ENCODE results near the gene TTBK2.

GRCh38 chr15:42694398-42694797 is 226.2 kb downstream of the TTBK2 start:
- TF ChIP-seq, protein P1, sequence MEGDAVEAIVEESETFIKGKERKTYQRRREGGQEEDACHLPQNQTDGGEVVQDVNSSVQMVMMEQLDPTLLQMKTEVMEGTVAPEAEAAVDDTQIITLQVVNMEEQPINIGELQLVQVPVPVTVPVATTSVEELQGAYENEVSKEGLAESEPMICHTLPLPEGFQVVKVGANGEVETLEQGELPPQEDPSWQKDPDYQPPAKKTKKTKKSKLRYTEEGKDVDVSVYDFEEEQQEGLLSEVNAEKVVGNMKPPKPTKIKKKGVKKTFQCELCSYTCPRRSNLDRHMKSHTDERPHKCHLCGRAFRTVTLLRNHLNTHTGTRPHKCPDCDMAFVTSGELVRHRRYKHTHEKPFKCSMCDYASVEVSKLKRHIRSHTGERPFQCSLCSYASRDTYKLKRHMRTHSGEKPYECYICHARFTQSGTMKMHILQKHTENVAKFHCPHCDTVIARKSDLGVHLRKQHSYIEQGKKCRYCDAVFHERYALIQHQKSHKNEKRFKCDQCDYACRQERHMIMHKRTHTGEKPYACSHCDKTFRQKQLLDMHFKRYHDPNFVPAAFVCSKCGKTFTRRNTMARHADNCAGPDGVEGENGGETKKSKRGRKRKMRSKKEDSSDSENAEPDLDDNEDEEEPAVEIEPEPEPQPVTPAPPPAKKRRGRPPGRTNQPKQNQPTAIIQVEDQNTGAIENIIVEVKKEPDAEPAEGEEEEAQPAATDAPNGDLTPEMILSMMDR (IDR thresholded peaks at IDR 0.05; ENCODE audit: extremely low read depth in 1 of 2, insufficient read depth in 1 of 2, low read depth in 1 of 2, low read length in 2 of 2), result no peak
- TF ChIP-seq GATA2 (IDR thresholded peaks at IDR 0.05; ENCODE audit: insufficient read depth, insufficient read length, low read depth, low read length) (no peak), MYC (IDR thresholded peaks at IDR 0.05; ENCODE audit: low read depth, low read length) (no peak), POLR2A (IDR thresholded peaks at IDR 0.05; ENCODE audit: low read depth, low read length) (no peak), POLR2AphosphoS5 (IDR thresholded peaks at IDR 0.05; ENCODE audit: insufficient read depth, low read depth, low read length) (no peak), MAX (IDR thresholded peaks at IDR 0.05; ENCODE audit: insufficient read depth, insufficient read length) (no peak)
